Measurements from ENCODE around the gene SUN2. TPM values are rescaled to one million over a fixed set of nuclear protein-coding genes. Genes with fewer than 3 reads are reported as not detected.
A peak's percentile ranks its signal among the peaks of the same experiment; 100 is the strongest.

Gene SUN2
- total and polyA plus RNA-seq, 8 donors, result 44.8 to 99.2 (median 76.4) TPM

DNA sequence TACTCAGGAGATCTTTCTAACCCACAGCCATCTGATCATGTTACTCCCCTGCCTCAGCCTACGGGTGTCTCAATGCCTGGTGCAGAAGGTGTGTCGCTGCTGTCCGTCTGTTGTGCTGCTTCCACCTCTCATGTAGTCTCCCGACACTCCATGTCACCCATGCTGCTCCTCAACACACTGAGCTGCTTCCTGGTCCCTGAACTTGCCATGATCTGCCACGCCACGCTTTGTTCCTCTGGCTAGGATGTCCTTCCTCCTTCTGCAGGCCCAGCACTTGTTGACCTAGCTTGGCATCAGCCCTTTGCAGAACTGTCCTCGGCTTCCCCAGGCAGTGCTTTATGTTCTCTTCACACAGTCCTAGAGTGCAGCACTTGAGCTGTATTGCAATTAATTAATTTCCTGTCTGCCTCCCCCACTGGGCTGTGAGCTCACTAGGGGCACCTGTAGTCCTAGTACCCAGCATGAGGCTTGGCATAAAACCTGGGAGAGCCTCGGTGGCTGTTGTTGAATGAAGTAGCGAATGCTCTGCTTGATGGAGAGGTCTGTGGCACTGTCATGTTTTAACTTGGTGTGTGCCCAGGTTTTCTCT lies 40.5 kb downstream of the SUN2 start:
- ATAC-seq, result peak in 1 of 4 donors; percentile 15
- no peaks in the 10 kb centered on the region for H3K27me3 ChIP-seq
- TF ChIP-seq, protein P1, sequence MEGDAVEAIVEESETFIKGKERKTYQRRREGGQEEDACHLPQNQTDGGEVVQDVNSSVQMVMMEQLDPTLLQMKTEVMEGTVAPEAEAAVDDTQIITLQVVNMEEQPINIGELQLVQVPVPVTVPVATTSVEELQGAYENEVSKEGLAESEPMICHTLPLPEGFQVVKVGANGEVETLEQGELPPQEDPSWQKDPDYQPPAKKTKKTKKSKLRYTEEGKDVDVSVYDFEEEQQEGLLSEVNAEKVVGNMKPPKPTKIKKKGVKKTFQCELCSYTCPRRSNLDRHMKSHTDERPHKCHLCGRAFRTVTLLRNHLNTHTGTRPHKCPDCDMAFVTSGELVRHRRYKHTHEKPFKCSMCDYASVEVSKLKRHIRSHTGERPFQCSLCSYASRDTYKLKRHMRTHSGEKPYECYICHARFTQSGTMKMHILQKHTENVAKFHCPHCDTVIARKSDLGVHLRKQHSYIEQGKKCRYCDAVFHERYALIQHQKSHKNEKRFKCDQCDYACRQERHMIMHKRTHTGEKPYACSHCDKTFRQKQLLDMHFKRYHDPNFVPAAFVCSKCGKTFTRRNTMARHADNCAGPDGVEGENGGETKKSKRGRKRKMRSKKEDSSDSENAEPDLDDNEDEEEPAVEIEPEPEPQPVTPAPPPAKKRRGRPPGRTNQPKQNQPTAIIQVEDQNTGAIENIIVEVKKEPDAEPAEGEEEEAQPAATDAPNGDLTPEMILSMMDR (IDR thresholded peaks at IDR 0.05), result no peak
- H3K9me3 ChIP-seq, result no peaks in the 10 kb centered on the region
- FAIRE-seq, result no peak
- H3K4me1 ChIP-seq, result peaks cover 0 to 15% (median 8%) of the 10 kb centered on the region in 3 donors
- peaks cover 0 to 15% (median 5%) of the 10 kb centered on the region in 3 donors for H3K36me3 ChIP-seq
- intact Hi-C loops (cut with DNase I), result no loop called here
- no peak for DNase-seq
- no peak overlapping the region for H3K4me3 ChIP-seq
- no peak overlapping the region for H3K27ac ChIP-seq
- 82 to 88% methylated on average over 9 of the region's 9 CpGs for WGBS, 2 donors

DNA sequence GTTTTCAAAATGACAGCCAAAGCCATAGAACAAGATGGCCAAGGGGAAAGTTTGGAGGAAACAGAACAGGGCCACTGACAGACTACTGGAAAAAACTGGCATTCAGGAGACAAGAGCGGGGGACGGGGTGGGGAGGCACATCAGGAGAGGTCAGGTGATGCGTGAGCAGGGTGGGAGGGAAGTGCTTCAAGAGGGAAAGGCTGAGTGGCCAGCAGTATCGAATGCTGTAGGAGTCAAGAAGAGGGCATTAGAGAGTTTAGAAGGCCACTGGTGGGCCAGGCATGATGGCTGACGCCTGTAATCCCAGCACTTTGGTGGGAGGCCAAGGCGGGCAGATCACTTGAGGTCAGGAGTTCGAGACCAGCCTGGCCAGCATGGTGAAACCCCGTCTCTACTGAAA lies 41.9 kb downstream of the SUN2 start:
- 94% methylated on average over 7 to 8 of the region's 8 CpGs for WGBS, 2 donors

DNA sequence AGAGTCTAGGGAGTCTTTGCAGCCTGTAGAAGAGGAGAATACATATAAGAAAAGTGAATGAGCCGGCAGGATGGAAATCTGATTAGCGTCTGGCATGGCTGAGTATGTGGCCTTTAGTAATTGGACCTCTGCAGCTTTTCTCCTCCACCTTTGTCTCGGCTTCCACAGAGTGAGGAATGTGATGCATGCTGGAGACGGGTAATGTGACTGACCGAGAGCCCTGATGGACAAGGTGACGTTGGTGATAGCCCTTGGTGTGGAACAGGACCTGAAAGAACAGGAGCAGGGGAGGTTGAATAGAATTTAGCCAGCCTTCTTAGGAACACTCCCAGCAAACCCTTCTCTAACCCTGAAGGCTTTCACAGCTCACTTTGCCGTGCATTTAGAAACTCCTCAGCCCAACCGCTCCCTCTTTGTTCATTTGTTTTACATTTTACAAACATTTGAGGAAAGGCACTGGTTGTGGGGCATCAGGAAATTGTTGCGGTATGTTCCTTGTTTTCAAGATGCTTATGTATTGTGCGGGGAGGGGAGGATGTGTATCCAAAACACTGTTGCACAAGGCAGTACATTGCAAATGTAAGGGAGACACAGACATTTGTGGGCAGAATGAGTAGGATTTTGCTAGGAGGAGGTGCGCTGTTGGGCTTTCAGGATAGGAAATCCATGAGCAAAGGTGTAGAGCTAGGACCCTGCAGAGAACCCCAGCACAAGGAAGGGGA lies 43.2 kb downstream of the SUN2 start:
- Histone ChIP-seq H3K9me3 (no peaks in the 10 kb centered on the region), H3K4me3 (no peak overlapping the region), H3K27ac (no peak overlapping the region), H3K27me3 (no peaks in the 10 kb centered on the region), H3K4me1 (peaks cover 5 to 15% (median 11%) of the 10 kb centered on the region in 3 donors), H3K36me3 (peaks cover 0 to 15% (median 5%) of the 10 kb centered on the region in 3 donors)
- DNase-seq (no peak), FAIRE-seq (no peak), ATAC-seq (no peak)
- WGBS, 2 donors, result 86 to 87% methylated on average over 11 of the region's 11 CpGs
- TF ChIP-seq, protein P1 (IDR thresholded peaks at IDR 0.05), result no peak
- intact Hi-C loops (cut with DNase I), result no loop called here

More for the DNA sequence above, 41.9 kb downstream of the SUN2 start:
- Histone ChIP-seq H3K9me3 (no peaks in the 10 kb centered on the region), H3K36me3 (peaks cover 0 to 15% (median 5%) of the 10 kb centered on the region in 3 donors), H3K27me3 (no peaks in the 10 kb centered on the region), H3K4me3 (no peak overlapping the region), H3K4me1 (peaks cover 0 to 14% (median 12%) of the 10 kb centered on the region in 3 donors), H3K27ac (no peak overlapping the region)
- intact Hi-C loops (cut with DNase I), result no loop called here
- TF ChIP-seq, protein P1 (IDR thresholded peaks at IDR 0.05), result no peak
- no peak for FAIRE-seq
- ATAC-seq, result no peak
- DNase-seq, result no peak

DNA sequence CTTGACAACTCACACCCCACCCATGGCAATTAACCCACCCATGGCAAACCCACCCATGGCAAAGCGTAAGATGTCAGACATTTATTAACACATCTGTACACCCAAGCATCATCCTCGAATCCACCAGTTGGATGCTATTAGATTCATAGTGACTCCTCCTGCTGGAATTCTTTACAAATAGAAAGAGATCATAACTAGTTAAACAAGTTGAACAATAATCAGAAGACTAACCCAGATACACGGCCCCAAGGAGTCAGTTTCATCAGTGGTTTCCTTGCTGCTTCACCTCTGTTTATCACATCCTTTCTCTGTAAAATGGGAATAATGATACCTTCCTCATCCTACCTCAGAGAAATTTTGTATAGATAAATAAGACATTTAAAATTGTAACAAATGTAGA lies 44.9 kb downstream of the SUN2 start:
- 60 to 64% methylated on average over 3 of the region's 3 CpGs for WGBS, 2 donors
- H3K27me3 ChIP-seq, result no peaks in the 10 kb centered on the region
- H3K4me1 ChIP-seq, result peaks cover 12 to 23% (median 19%) of the 10 kb centered on the region in 3 donors
- intact Hi-C loops (cut with DNase I), result no loop called here
- no peak for FAIRE-seq
- no peaks in the 10 kb centered on the region for H3K9me3 ChIP-seq
- H3K4me3 ChIP-seq, result no peak overlapping the region
- peaks cover 0 to under 1% (median 0%) of the 10 kb centered on the region in 3 donors for H3K36me3 ChIP-seq
- DNase-seq, result no peak
- TF ChIP-seq, protein P1 (IDR thresholded peaks at IDR 0.05), result no peak
- no peak overlapping the region for H3K27ac ChIP-seq
- ATAC-seq, result no peak

DNA sequence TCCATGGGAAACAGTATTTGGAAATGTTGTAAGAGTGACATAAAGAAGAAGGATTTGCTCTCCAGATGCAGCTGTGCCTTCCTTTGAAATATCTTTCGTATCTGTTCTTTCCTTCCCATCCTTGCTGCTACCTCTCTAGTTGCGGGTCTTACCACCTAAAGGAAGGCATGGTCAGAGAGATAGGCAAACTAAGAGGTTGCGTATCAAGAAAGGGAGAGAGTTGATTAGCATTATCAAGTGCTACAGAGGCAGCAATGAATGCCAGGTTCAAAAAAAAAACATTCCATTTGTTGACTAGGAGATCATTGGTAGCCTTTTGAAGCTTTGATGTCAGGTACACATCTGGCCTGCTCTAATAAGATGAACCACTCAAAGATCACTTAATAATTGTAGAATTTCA lies 45.4 kb downstream of the SUN2 start:
- no peak for FAIRE-seq
- WGBS, 2 donors, result 71 to 75% methylated on average over 3 of the region's 3 CpGs
- intact Hi-C loops (cut with DNase I), result no loop called here
- Histone ChIP-seq H3K36me3 (no peaks in the 10 kb centered on the region), H3K27me3 (no peaks in the 10 kb centered on the region), H3K9me3 (no peaks in the 10 kb centered on the region), H3K4me3 (no peak overlapping the region), H3K4me1 (peaks cover 12 to 23% (median 19%) of the 10 kb centered on the region in 3 donors), H3K27ac (no peak overlapping the region)
- TF ChIP-seq, protein P1 (IDR thresholded peaks at IDR 0.05), result no peak
- ATAC-seq, result no peak
- no peak for DNase-seq

Measured in pancreas (tissue), 10 donors.